ENCODE measurements around the gene MUC6. TPM values are rescaled to one million over a fixed set of nuclear protein-coding genes. Genes with fewer than 3 reads are reported as not detected.

MUC6 gene
- total and polyA plus RNA-seq, 2 of the 8 experiments (the other 6 are each of a cell fraction or from before 2014, with no cell fraction given), result not detected

DNA sequence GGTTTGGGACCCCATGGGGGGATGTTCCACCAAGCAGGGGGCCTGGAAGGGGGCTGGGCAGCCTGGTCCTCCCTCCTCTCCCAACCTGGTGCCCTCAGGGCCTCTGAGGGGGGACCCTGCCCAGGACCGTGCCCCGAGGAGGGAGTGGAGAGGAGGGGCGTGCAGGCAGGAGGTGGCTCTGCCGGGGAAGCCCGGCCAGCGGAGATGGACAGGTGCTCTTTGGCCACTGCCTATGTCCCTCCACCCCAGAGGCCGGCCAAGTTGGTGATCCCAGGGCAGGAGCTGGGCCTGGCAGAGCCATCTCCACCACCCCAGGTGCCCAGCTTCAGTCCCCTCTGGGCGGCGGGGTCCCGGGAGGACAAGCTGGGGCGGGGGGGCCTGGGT lies 40.5 kb upstream of the MUC6 start:
- H3K23ac ChIP-seq (ENCODE audit: insufficient read length), result no peak overlapping the region
- H2BK5ac ChIP-seq (ENCODE audit: low read depth, low read length), result no peak overlapping the region
- no peak overlapping the region for H3K9ac ChIP-seq (replicated peaks in 1 of 4; ENCODE audit: extremely low read depth in 1 of 4, low read depth in 3 of 4, low read length in 3 of 4)
- ChIA-PET CTCF (ENCODE audit: partially characterized antibody) (interaction anchor here (1.2 kb wide), 1 partner anchor 25 kb away, joined by 3 read pairs; no protein-coding TSS in a partner anchor), POLR2A (ENCODE audit: partially characterized antibody) (interaction anchor here (1.1 kb wide), 1 partner anchor 101 kb away, joined by 4 read pairs; no protein-coding TSS in a partner anchor)
- FAIRE-seq (no peak), DNase-seq (ENCODE audit: low read depth in 1 of 2, low spot score in 2 of 2) (no peak)
- no peak overlapping the region for H2BK120ac ChIP-seq (replicated peaks; ENCODE audit: low read depth, low read length)
- no peaks in the 10 kb centered on the region for H3K79me1 ChIP-seq (ENCODE audit: low read depth, low read length)
- H3K18ac ChIP-seq (ENCODE audit: extremely low read depth, low read length), result no peak overlapping the region
- no peak overlapping the region for H3K56ac ChIP-seq (replicated peaks; ENCODE audit: insufficient read length, low read depth, low read length)
- no peak overlapping the region for H2BK15ac ChIP-seq (ENCODE audit: low read length)
- H2AFZ ChIP-seq (ENCODE audit: low read length), result no peak overlapping the region
- no peaks in the 10 kb centered on the region for H4K20me1 ChIP-seq (replicated peaks in 1 of 2; ENCODE audit: control insufficient read depth in 1 of 2, insufficient read depth in 2 of 2, low read length in 2 of 2)
- H2BK20ac ChIP-seq (ENCODE audit: low read length), result no peak overlapping the region
- H3K4ac ChIP-seq (replicated peaks; ENCODE audit: insufficient read length, low read depth, low read length), result no peak overlapping the region
- H3K9me3 ChIP-seq (ENCODE audit: insufficient read depth in 2 of 2, low read depth in 1 of 2, low read length in 1 of 2), result no peaks in the 10 kb centered on the region
- peaks cover 0 to 3% (median 0%) of the 10 kb centered on the region in 4 experiments; a peak in 2 of 7 replicates for H3K4me1 ChIP-seq (replicated peaks in 1 of 4; ENCODE audit: control insufficient read depth in 3 of 4, insufficient read depth in 4 of 4, low read length in 3 of 4)
- H3K4me3 ChIP-seq (ENCODE audit: extremely low read depth in 1 of 4, insufficient read depth in 2 of 4, low read depth in 3 of 4, low read length in 4 of 4), result no peak overlapping the region
- no peak overlapping the region for H4K5ac ChIP-seq (ENCODE audit: insufficient read length, low read depth, low read length)
- no peak overlapping the region for H3K4me2 ChIP-seq (ENCODE audit: insufficient read depth in 1 of 2, low read depth in 2 of 2, low read length in 2 of 2)
- H4K91ac ChIP-seq (replicated peaks; ENCODE audit: insufficient read length, low read length), result no peak overlapping the region
- H4K8ac ChIP-seq (ENCODE audit: extremely low read depth, insufficient read depth, low read length), result no peak overlapping the region
- H3K36me3 ChIP-seq (ENCODE audit: control insufficient read depth in 2 of 4, insufficient read depth in 4 of 4, low read length in 3 of 4), result no peaks in the 10 kb centered on the region
- no peaks in the 10 kb centered on the region for H3K27me3 ChIP-seq (replicated peaks in 1 of 4; ENCODE audit: control insufficient read depth in 3 of 4, extremely low read depth in 1 of 4, insufficient read depth in 3 of 4, low read length in 3 of 4)
- no peak overlapping the region for H3K14ac ChIP-seq (ENCODE audit: insufficient read length)
- TF ChIP-seq CTBP2 (IDR thresholded peaks at IDR 0.05; ENCODE audit: borderline replicate concordance, insufficient read depth, insufficient read length, low read length), result no peak
- TF ChIP-seq HDAC6 (IDR thresholded peaks at IDR 0.05; ENCODE audit: low read depth, low read length), result no peak
- TF ChIP-seq CEBPB (IDR thresholded peaks at IDR 0.05; ENCODE audit: low read depth, low read length), result no peak
- TF ChIP-seq KDM1A (IDR thresholded peaks at IDR 0.05; ENCODE audit: borderline replicate concordance, low read length), result no peak
- no peak for TF ChIP-seq CHD2 (IDR thresholded peaks at IDR 0.05; ENCODE audit: low read length)
- no peak for TF ChIP-seq SRF (IDR thresholded peaks at IDR 0.05; ENCODE audit: low read depth, low read length)
- no peak for TF ChIP-seq CTCF (IDR thresholded peaks at IDR 0.05; ENCODE audit: control extremely low read depth in 1 of 3, insufficient read depth in 1 of 3, low read depth in 1 of 3, low read length in 3 of 3)
- no peak for TF ChIP-seq SP1 (IDR thresholded peaks at IDR 0.05; ENCODE audit: low read depth, low read length)
- TF ChIP-seq RBBP5 (IDR thresholded peaks at IDR 0.05; ENCODE audit: borderline replicate concordance, low read depth, low read length), result no peak
- H2AK5ac ChIP-seq (ENCODE audit: low read depth, low read length), result no peak overlapping the region
- no peak overlapping the region for H3K27ac ChIP-seq (ENCODE audit: low read depth, low read length)
- H3K79me2 ChIP-seq (ENCODE audit: control insufficient read depth in 1 of 2, insufficient read depth in 2 of 2, low read length in 2 of 2), result no peaks in the 10 kb centered on the region
- WGBS, 2 experiments (ENCODE audit: extremely low coverage in 1 of 2, insufficient coverage in 1 of 2, insufficient read length in 1 of 2, insufficient replicate concordance in 2 of 2, low coverage in 1 of 2, low lambda C conversion rate in 2 of 2, missing lambda C conversion rate in 1 of 2), result 83% methylated on average over 1 of the region's 11 CpGs; no CpG with 5 or more reads in 1 of the 2 experiments
- no peak overlapping the region for H2BK12ac ChIP-seq (ENCODE audit: low read depth, low read length)
- no peaks in the 10 kb centered on the region for H3K23me2 ChIP-seq (ENCODE audit: low read depth, low read length)

All from H1 (cell line).